Kasumi-1 (cell line): Measurements from ENCODE around the gene ZBTB40.

Experiments used
- DNase-seq, 2 experiments: peaks; one replicate each; lab custom pipeline; 2025; lab: John Stamatoyannopoulos, UW

ZBTB40 gene

DNA sequence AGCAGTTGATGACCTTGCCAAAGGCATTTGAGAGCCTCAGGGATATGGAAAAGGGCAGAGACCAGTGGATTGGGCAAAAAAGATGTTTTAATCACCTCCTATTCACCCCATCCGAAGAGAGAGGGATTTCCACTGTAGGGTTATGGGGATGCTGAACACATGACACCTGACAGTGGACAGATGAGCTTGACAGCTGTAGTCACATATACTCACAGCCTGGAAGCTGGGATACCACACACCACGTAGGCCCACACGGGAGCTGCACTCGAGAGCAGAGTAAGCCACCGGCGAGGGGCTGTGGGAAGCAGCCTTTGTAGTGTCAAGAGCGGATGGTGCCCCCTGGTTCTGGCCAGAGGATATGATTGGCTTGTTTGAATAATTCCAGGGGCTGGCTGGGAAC, 20.0 kb downstream of the ZBTB40 start:
- no peak for DNase-seq

DNA sequence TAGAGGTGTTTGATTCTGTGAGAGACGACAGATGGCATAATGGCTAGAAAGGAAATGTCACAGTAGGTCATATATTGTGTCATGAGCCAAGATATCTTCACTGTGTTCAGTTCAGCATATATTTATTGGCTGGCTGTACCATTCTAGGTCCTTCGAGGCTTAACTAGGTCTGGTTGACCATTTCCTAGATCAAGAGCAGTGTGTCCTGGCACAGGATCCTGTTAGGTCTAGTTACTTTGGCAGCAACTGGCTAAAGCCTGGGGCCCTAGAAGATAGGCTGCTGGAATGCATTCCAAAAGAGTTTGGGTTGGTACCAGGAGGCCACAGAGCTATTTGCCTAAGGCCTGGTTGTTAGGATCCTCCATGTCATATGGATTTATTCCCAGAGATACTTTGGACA, 20.9 kb downstream of the ZBTB40 start:
- DNase-seq: no peak

- DNase-seq: no peak
These were observed 22.3 kb downstream of the ZBTB40 start for GRCh38 chr1:22473952-22474351.

GRCh38 chr1:22476566-22476965, 24.9 kb downstream of the ZBTB40 start:
- DNase-seq: no peak

- DNase-seq: no peak
These were observed 31.5 kb downstream of the ZBTB40 start for GRCh38 chr1:22483121-22483520.

- no peak for DNase-seq
These were observed 33.2 kb downstream of the ZBTB40 start for GRCh38 chr1:22484706-22485345.

GRCh38 chr1:22485431-22485830, 33.8 kb downstream of the ZBTB40 start:
- no peak for DNase-seq

DNA sequence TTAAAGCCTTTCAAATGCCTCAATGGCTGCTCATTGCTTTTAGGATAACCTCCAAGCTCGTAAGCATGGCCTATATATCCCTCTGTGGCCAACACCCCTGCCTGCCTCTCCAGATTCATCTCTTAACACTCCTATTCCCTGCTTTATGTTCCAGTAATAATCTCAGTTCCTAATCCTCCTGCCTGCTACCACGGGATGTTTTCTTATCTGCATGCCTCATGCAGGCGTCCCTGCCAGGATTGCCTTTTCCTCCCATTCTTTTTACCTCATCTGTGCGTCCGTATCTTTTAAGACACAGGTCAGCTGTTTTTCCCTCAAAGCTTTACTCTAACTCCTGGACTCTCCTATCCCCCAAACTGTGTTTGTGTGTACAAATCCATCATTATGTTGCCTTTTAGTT, 36.1 kb downstream of the ZBTB40 start:
- no peak for DNase-seq

DNA sequence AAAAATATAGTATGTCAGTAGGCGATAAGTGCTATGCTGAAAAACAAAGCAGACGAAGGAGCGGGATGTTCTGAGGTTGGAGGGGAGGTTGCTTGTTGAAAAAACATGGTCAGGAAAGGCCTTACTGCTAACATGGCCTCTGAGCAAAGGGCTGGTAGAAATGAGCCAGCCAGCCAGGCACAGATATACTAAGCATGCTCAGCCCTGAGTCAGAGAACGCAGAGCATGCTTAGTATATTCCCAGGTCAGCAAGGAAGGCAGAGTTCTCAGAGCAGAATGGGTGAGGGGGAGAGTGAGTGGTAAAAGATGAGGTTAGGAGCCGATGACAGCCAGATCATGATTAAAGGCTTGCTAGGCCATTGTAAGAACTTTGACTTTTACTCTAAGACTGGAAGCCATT, 36.7 kb downstream of the ZBTB40 start:
- DNase-seq: no peak

DNA sequence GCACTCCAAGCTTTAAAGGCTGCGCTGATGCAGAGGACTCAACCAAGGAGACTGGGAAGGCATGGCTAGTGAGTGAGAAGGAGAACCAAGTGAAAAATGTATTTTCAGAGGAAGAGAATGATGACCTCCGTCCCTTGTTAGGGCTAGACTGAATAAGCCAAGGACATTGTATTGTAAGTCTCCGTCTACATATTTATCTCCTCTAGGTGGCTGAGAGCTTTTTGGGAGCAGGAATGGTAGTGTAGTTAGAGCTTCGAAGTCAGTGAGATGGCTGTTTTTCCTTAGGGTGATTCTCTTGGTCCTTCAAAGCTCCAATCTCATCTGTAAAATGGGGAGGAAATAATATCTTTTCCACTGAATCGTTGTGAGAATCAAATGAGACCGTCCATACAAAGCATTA, 37.6 kb downstream of the ZBTB40 start:
- peak in 1 of 2 experiments; percentile 7 for DNase-seq

GRCh38 chr1:22489823-22490222, 38.2 kb downstream of the ZBTB40 start:
- DNase-seq: no peak

DNA sequence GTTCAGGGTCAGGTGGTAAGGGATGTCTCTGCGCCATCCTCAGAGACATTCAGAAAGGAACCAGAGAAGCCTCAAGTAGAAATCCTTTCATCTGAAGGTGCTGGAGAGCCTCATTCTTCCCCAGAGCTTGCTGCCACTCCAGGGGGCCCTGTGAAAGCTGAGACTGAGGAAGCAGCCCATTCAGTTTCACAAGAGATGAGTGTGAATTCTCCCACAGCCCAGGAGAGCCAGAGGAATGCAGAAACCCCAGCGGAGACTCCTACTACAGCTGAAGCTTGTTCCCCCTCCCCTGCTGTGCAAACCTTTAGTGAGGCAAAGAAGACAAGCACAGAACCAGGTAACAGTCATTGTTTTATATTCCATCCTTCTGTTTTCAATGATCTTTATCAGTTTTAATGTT, 38.7 kb downstream of the ZBTB40 start:
- no peak for DNase-seq

- no peak for DNase-seq
These were observed 40.5 kb downstream of the ZBTB40 start for GRCh38 chr1:22491995-22492715.

DNA sequence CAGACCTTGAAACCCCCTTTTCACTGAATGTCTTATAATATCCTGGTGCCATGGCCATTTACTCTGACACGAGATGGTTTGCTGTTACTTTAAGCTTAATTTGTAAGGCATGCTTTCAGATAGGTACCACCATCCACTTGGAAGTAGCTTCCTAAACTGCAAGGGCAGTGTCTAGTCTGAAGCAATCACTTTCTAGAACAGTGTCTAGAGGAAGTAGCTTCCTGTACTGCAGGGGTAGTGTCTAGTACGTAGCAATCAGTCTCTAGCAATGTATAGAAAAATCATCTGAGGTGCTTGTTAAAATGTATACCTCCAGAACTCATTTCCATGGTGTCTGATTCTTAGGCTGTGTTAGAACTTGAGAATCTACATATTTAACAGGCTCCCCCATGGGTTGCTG, 42.5 kb downstream of the ZBTB40 start:
- DNase-seq: peak; percentile 25 to 40

DNA sequence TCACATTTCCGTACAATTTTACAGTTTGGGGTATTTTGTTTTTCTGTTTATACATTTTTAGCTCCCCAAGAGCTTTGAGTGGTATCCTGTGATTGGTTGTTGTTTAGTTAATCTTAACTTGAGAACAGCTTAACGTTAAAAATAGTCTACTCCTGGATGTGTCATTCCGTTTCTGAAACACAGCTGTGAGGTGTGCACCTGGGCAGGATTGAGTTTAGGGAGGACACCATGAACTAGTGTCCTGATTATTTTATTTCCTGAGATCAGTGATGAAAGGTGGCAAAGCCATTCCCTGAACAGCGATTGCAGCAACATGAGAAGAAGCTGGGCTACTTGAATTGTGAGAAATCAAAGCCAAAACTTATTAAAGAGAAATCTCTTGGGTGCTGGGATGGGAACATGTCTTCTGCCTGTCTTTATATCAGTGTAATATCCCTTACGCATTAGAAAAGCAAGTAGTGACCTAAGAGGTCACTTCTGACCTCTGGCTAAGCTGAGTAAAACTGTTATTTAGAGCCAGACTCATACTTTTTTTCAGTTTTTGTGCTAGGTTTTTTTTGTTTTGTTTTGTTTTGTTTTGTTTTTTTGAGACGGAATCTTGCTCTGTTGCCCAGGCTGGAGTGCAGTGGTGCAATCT, 43.4 kb downstream of the ZBTB40 start:
- DNase-seq: no peak

- DNase-seq: no peak
These were observed 45.0 kb downstream of the ZBTB40 start for GRCh38 chr1:22496536-22497160.

DNA sequence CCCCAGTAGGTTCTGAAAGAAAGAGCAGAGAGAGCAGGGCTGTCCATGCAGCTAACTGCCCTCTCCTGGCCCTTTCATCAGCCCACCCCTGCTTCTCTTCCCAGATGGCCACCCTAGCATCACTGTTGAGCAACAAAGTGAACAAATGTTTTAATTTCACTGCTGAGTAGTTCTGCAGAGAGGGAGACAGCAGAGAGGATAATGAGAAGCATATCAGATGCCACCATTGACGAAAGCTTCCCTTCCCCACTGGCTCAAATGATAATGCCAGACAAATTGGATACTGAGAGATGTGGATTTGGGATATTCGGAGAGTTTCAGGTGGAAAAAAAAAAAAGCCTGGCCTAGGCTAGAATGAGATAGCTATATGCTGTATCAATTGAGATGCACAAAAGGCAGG, 46.8 kb downstream of the ZBTB40 start:
- DNase-seq: no peak

DNA sequence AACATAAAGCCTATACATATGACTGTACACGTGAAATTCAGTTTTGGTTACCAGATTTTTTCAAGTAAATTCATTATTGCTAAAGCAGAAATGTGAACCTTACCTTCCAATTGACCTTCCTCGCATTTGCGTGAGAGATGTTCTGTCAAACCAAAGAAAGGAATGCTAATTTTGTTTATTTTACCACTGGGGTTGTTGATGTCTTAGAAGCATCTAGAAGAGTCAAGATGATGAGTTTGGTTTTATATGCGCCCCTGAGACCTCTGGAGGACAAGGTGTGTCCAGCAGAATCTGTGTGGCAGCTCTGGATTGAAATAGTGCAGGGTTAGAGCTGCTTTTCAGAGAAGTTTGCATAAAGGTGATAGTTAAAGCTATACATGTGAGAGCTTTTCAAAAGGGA, 48.4 kb downstream of the ZBTB40 start:
- no peak for DNase-seq

DNA sequence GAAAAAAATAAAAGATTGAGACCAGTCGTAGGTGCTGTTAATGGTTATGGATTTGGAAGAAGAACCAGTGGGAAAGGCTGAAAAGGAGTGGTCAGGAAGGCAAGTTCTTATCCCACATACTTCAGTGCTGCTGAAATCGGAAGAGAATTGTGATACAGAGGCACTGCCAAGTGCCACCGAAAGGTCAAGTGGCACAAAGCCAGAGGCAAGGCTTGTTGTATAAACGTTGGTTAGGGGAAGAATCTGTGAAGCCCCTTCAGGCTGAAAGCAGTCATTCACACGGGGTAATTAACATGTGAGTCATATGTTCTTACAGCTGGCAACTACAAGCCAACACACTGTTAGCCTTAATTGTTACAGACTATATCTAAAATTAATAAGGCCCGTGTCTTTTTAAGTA, 48.8 kb downstream of the ZBTB40 start:
- DNase-seq: no peak

GRCh38 chr1:22502202-22502601, 50.6 kb downstream of the ZBTB40 start:
- no peak for DNase-seq

GRCh38 chr1:22503721-22504410, 52.2 kb downstream of the ZBTB40 start:
- DNase-seq: no peak

DNA sequence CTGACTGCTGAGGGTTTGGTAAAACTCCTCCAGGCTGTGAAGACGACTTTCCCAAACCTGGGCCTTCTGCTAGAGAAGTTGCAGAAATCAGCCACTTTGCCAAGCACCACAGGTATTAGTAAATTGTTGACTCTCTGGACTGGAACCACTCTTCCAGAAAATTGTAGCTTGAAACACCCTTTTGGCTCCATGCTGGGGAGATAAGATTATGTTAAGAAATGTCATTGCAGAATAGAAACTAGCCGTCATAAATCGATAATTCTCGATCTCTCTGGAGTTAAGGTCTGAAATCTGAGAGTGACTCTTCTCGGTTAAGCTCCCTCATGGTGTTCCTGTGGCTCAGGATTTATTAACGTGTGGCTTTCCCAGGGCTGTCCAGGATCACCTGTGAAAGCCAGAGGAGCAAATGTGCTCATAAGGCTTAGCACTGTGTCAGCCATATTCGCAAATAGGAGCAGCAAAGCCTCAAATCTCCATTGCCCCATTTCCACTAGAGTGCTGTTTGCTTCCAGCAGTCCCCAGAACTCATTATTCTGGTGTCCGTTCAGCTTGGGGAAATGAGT, 54.6 kb downstream of the ZBTB40 start:
- DNase-seq: no peak
